GM18861 (cell line): Measurements from ENCODE around the gene MAP4K1.
"Not testable (repeated sequence)": the region's sequence is repeated elsewhere in the genome, so short reads cannot be mapped to it uniquely, and the experiment has no call there.

Source experiments
- ATAC-seq: cut with Tn5 transposase; IDR thresholded peaks from one replicate; pipeline ENCODE4 v1.9.1; 2021; ENCODE audit not compliant: unreplicated experiment

Gene MAP4K1

DNA sequence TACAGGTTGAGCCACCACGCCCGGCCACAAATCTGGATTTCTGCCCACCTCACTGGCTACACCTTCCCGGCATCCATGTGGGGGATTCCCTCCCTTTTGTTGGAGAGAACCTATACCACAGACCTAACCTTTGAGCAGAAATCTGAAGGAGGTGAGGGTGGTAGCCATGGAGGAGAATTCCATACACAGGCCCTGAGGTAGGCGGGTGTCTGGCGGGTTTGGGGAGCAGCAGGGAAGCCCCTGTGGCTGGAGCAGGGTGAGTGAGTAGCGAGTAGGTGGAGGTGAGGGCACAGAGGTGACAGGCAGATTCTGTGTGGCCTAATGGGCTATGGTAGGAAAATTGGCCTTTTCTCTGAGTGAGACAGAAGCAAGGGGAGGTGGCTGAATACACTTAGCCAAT, 11.8 kb upstream of the MAP4K1 start:
- ATAC-seq = no peak

DNA sequence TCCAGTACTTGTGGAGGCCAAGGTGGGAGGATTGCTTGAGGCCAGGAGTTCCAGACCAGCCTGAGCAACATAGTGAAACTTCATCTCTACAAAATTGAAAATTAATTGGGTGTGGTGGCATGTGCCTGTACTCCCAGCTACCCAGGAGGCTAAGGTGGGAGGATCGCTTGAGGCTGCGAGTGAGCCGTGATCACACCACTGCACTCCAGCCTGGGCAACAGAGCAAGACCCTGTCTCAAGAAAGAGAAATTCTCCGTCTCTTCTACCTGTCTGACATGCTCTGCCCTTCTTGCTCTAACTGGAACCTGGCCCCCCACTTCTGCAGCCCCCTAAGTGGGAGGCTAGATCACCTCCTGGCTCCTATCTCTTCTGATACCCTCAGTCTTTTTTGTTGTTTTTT, 8.6 kb upstream of the MAP4K1 start:
- ATAC-seq = no peak

DNA sequence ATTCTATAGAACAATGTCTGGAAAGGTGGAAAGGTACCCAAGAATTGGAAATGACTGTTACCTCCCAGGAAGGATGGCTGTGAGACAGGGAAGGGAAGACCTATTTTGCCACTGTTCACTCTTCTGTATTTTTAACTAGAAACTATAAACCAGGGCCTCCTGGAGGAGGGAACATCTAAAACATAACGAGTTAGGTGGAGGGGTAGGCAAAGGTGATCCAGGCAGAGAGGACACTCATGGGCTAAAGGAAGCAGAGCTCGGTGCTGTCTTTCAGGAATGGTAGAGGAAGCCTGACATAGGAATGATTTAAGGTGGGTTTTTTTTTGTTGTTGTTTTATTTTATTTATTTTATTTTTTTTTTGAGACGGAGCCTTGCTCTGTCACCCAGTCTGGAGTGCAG, 7.1 kb upstream of the MAP4K1 start:
- no peak for ATAC-seq

DNA sequence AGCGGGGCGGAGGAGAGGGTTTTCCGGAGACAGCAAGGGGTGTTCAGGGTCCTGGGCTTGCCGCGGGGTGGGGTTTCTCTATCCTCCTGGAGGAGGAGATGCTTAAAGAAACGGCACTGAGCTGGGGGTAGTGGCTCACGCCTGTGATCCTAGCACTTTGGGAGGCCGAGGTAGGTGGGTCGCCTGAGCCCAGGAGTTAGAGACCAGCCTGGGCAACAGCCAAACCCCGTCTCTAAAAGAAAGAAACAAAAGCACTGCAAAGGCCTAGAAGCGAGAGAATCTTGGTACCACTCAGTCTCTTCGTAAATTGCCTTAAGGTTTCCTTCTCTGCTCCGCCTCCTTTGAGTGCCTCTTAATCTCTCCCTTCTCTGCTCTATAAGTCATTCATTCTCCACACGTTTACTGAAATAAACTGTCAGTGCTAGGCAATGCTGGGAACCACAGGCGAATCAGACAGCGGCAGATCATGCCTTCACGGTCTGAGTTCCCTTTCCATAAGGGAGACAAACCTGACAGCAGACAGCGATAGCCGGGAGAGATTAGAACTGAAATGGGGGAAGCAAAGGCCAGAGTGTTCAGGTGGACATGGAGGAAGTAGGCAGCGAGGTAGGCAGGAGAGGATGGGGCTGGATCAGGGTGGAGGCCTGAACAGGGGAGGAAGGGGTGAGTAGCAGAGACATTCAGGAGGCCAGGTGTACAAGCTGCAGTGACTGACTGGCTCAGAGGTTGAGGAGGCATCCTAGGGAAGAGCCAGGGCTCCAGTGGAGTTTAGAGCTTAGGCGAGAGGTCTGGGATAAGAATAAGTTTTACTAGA, 1.8 kb upstream of the MAP4K1 start:
- ATAC-seq = no peak

DNA sequence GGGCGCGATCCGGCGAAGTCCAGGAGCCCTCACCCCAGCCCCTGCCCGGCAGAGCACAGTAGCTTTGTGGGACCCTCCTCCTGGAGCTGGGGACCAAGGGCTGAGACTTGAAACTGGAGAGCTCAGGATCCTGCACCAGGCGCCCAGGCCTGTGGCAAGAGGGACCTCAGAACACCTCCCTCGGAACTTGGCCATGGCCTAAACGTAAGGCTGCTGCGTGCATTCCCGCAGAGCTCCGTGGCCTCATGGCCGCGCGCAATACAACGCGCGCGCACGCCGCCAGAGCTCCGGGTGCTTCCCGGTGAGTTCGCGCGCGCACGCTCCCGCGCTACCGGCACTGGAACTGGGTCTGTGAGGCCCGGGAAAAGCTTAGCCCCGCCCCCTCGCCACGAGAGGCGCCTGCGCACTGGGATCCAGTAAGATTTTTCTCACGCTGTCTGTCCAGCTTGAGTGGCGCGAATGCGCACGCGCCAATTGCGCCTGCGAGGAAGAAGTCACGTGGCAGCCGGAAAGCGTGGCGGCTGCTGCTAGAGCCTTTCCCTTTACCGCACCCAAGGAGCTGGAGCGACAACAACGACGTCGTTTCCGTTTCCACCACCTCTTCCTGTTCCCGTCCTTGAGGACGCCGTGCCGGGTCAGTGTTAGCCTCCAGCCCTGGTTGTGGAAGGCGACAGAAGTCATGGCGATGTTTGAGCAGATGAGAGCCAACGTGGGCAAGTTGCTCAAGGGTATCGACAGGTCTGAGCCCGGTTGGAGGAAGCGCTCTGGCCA, 1.0 kb upstream of the MAP4K1 start, which contains the start of gene EIF3K:
TSS of gene EIF3K (plus strand) at position 599 of the 771 bp plus-strand sequence. CDS start at position 680, 81 bp downstream.
- ATAC-seq = peak; percentile 58

DNA sequence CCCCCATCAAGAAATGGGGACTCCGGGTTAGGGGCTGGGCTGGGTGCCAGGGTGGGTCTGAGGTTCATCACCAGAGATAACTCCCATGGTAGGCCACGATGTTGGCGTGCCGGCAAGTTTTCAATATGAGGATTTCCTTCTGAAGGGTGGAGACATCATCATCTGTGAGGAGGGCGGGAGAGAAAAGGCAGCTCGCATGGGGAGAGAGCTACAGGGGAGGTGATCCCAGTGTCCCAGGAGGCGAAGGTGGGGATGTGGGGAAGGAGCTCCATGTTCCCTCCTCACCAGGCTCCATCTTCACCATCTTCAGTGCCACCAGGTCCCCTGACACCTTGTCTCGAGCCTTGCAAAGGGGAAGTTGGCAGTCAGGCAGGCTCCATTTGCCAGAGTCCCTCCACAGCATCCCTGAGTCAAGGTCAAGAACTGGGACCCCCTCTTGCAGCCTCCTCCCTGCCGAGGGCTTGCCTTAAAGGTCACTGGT, 430 bp downstream of the MAP4K1 start:
- ATAC-seq = no peak

DNA sequence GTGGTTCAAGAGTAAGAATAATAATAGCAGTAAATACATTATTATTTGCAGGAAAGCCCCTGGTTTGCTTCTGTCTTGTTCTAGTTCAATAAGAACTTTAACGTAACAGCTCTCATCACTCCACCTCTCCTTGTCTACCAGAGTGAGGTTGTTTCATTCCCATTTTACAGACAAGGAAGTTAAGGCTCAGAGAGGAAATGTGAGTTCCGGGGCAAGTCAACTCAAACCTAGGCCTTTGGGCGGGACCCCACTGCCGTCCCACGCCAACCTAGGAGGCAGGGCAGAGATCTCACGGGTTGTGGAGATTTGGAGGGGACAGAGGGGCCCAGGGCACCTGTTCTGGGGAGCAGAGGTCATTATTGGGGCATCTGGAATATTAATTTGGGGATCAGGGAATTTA, 1.5 kb downstream of the MAP4K1 start:
- no peak for ATAC-seq

DNA sequence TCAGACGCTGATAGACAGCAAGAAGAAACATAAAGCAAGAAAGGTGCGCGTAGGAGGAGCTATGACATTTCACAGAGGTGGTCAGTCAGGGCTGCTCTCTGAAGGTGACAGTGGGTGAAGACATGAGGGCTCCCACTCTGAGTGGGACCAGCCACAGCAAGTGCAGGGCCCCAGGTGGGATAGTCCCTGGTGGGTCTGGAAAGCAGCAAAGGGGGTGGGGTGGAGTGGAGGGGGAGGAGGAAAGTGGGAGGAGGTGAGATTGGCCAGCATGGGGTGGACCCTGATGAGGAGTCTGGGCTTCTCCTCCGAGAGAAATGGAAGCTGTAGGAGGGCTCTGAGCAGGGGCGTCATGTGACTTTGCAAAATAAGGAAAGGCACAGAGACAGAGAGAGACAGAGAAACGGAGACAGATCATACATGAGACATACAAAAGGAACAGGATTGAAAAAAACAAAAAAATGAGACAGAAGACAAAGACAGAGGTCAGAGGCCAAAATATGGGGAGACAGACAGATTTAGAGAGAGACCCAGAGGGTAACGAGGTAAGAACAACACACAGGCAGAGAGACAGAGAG, 2.7 kb downstream of the MAP4K1 start:
- ATAC-seq = no peak

DNA sequence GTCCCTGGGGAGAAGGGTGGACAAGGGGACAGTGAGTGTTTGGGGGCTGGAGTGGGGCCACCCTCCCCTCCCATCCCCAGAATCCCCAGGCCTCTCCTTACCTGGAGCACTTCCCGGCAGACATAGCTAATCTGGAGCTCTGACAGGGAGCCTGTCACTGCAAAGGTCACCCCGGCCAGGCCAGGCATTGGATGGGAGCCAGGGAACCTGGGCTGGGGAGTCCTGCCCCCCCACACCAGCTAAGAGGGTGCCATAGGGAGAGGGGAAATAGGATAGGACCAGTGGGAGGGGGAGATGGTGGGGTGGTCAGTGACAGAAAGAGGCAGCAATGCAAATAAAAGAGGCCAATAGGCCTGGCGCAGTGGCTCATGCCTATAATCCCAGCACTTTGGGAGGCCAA, 3.5 kb downstream of the MAP4K1 start:
- ATAC-seq = no peak

DNA sequence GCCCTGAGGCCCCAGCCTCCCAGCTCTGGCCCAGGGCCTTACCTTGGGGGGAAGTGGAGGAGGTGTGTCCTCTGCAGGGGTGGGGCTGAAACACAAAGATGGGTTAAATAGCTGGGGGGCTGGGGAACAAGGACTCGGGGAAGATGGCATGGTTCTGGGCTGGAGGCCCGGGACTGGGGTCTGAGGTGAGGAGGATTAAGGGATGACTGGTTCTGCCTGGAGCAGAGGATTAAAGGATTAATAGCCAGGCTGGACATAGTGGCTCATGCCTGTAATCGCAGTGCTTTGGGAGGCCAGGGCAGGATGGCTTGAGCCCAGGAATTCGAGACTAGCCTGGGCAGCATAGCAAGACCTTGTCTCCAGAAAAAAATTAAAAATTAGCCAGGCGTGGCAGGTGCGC, 11.6 kb downstream of the MAP4K1 start:
- no peak for ATAC-seq

DNA sequence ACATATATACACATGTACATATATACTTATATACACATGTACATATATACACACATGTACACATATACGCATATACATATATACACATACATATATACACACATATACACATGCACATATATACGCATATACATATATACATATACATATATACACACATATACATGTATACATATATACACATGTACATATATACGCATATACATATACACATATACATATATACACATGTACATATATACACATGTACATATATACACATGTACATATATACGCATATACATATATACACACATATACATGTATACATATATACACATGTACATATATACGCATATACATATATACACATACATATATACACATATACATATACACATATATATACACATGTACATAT, 14.9 kb downstream of the MAP4K1 start:
- ATAC-seq = not testable (repeated sequence)

DNA sequence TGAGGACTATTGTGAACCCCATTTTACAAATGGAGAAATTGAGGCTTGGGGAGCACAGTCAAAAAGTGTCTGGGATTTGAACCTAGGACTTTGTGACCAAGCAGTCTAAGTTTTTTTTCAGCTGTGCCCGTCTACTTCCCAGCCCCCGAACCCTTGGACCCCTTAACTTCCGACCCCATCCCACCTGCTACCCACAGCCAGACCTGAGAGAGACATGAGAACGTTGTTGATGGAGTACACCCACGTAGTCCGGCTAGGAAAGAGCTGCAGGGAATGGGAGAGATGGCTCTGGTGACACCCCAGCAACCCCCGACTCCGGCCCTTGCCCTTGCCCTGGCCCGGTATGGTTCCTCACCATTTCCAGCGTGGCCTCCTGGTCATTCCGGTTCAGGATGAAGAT, 18.0 kb downstream of the MAP4K1 start:
- no peak for ATAC-seq

DNA sequence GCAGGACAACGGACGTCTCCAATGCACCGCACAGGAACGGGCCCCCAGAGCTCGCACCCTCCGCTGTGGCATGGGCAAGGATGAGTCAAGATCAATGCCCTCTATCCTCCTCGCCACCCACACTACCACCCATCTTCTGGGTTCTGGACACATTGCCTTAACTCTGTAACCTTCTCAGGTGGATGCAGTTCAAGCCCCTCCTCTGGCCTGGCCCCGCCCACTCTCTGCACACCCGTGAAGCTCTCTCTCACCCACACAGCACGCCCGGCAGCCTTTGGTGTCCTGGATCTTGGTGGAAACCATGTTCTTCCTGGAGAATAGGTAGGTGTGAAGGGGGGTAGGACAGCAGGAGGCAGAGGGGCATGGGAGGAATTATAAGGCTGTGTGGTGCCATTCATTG, 20.7 kb downstream of the MAP4K1 start:
- no peak for ATAC-seq

DNA sequence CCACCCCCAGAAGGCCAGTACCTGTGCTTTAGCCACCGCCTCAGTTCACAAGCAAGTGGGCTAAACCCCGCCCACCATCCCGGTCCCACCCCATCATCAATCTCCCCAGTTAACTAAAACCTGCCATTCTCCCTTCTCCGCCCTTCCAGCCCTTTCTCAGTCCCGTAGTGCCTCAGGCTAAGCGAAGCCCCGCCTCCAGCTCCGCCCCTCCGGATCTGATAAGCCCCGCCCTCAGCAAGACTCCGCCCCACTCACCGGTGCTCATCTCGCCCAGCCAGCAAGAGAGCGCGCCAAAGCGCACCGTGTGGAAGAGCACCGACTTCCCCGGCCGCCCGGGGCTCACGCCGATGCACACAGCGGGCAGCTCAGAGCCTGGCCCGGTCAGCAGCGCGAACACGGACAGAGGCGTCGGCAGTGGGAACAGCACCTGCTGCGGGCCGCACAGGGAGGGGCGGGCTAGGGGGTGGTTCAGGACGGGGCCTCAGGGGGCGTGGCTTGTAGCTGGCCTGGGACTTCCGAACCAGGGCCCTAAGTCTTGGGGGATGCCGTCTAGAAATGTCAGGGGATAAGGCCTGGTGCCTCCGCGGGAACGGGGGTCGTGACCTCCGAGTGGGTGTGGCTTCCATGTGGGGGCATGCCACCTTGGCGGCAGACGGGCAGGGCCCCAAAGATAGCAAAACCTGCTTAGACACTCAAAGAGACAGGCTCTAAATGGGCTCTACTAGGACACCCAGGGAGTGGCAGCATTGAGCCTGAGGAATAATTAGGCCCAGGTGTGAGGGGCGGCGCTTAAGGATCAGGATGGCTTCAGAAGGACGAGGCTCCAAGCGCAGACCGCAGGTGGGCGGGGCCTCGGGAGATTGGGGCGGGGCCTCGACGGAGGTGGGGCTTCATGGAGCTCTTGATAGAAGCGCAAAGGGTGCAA, 21.4 kb downstream of the MAP4K1 start:
- ATAC-seq = no peak

DNA sequence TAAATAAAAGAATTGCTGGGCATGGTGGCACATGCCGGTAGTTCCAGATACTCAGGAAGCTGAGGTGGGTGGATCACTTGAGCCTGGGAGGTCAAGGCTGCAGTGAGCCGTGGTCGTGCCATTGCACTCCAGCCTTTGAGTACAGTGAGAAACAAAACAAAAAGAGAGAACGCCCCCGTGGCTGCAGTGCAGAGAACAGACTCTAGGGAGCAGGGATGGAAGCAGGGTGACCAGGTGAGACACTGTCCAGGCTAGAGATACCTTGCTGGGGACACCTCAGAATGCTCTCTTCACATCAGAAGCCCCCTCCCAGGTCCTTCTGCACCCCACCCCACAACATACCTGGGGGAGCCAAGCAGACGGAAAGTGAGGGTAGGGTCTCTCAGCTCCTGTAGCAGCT, 24.8 kb downstream of the MAP4K1 start:
- no peak for ATAC-seq

DNA sequence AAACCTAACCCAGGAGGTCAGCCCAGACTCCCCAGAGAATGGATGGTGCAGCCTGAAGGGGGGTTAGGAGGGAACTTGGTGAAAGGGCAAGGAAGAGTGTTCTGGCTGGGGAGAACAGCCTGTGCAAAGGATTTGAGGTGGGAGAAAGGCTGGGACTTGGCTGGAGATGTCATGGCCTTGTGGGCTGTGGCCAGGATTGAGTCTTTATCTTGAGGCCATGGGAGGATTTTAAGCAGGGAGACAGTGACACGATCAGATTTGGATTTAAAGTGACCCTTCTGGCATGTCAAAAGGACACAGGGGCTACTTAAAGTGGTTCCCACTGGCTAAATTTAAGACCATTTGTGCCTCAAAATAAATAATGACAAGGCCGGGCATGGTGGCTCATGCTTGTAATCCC, 29.7 kb downstream of the MAP4K1 start:
- no peak for ATAC-seq

DNA sequence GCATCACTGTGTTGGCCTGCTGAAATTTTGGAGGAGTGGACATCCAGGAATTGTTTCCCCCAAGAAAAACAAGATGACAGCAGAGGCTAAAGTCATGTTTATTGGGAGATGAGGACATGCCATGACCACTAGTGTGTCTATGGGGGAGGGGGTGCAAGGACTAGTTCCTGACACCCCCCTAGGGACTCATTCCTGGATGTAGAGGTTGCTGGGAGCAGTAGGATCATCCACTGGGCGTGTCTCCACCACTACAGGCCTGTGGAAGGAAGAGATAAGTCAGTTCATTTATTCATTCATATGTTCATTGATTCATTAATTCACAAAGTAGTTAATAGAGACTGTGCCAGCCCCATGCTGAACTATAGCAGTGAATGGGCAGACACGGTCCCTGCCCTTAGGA, 30.2 kb downstream of the MAP4K1 start:
- no peak for ATAC-seq

DNA sequence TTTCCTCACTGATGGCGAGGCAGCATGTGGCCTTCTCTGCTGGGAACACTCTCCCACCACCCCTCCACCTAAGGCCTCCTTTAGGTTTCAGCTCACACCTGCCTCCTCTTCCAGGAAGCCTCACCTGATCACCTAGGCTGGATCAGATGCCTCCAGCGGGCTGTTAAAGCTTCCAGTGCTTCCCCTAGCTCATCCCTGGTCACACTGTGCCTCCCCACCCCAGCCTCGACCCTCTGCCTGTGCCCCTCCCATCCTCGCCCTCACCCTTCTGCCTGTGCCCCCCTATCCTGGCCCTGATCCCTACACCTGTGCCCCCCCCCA, 33.8 kb downstream of the MAP4K1 start:
- ATAC-seq = no peak

DNA sequence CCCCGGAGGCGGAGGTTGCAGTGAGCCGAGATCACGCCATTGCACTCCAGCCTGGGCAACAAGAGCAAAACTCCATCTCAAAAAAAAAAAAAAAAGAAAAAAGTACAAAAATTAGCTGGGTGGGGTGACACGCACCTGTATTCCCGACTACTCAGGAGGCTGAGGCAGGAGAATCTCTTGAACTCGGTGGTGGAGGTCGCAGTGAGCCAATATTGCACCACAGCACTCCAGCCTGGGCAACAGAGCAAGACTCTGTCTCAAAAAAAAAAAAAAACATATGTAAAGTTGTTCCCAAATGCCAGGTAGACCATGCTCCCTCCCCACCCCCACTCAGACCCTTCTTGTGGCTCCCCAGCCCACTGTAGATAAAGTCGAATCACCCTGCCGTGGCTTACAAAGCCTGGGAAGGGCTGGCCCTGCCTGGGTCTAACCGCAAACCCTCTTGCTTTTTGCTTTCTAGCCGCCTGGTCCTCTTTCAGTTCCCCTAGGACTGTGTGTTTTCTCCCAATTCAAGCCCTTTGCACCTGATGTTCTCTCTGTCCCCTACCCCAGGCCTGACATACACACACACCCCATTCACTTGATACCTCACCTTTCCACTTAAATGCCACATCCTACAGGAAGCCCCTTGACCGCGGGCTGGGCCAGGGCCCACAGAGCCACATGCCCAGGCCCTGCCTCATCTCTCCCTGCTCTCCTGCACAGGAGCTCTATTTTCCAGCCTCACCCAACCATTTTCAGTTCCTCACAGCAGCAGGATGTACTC, 34.4 kb downstream of the MAP4K1 start:
- peak; percentile 83 for ATAC-seq

DNA sequence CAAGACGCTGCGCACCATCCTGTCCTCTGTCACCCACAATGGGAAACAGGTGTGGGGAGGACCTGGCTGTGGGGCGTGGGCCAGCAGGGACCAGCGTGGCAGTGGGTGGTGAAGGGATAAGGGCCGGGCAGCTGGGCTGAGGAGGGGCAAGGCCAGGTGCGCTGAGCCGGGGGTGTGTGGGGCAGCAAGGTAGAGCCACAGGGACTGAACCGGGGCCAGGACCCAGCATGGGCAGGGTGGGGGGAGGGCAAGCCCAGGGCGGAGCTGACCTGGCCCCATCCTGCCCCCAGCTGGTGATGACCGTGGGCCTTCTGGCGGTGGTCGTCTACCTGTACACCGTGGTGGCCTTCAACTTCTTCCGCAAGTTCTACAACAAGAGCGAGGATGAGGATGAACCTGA, 37.7 kb downstream of the MAP4K1 start:
- no peak for ATAC-seq
